Measurements from ENCODE around the gene EXOC3L1. TPM values are rescaled to one million over a fixed set of nuclear protein-coding genes. Genes with fewer than 3 reads are reported as not detected.
A peak's percentile ranks its signal among the peaks of the same experiment; 100 is the strongest.

EXOC3L1 gene
- total RNA-seq, 1 donor from 2014 or later, result 2.5 TPM

DNA sequence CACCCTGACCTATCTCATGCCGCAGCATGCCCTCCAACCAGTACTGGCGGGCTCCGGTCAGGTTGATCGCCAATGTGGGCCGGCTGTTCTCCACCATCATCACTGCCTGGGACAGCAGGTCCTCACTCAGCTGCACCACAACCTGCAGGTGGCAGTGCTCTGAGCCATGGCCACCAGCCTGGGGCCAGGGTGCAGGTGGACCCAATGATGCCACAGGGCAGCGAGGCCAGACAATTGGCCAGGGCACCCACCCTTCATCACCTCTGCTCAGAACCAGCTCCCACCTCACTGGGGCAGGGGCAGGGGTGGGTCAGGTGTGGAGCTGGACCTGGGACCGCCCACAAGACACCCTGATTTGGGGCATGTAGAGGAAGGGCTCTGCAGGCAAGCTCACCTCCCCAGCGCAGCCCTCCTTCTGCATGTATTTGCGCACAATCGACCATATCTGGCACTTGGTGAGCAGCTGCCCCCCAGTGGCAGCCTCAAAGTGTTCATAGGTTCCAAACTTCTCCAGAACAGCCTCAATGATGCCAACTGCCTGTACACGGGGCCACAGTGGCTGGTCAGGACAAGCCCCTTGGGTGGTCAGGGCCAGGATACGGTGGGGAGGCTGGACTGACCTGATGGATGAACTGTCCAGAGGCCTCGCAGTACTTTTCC lies 10.4 kb downstream of the EXOC3L1 start:
- no peak overlapping the region for H3K27ac ChIP-seq
- H3K4me1 ChIP-seq, result peaks cover 55% of the 10 kb centered on the region
- H3K27me3 ChIP-seq, result no peaks in the 10 kb centered on the region
- H3K36me3 ChIP-seq, result no peaks in the 10 kb centered on the region
- no peak overlapping the region for H3K4me3 ChIP-seq
- DNase-seq (ENCODE audit: extremely low spot score in 2 of 2), result no peak
- H3K9me3 ChIP-seq, result no peaks in the 10 kb centered on the region
- intact Hi-C loops (cut with DNase I), result no loop called here
- TF ChIP-seq, protein P1, sequence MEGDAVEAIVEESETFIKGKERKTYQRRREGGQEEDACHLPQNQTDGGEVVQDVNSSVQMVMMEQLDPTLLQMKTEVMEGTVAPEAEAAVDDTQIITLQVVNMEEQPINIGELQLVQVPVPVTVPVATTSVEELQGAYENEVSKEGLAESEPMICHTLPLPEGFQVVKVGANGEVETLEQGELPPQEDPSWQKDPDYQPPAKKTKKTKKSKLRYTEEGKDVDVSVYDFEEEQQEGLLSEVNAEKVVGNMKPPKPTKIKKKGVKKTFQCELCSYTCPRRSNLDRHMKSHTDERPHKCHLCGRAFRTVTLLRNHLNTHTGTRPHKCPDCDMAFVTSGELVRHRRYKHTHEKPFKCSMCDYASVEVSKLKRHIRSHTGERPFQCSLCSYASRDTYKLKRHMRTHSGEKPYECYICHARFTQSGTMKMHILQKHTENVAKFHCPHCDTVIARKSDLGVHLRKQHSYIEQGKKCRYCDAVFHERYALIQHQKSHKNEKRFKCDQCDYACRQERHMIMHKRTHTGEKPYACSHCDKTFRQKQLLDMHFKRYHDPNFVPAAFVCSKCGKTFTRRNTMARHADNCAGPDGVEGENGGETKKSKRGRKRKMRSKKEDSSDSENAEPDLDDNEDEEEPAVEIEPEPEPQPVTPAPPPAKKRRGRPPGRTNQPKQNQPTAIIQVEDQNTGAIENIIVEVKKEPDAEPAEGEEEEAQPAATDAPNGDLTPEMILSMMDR (IDR thresholded peaks at IDR 0.05), result no peak
- TF ChIP-seq POLR2AphosphoS5 (IDR thresholded peaks at IDR 0.05; ENCODE audit: insufficient read depth in 1 of 2, low read depth in 1 of 2) (no peak), POLR2A (IDR thresholded peaks at IDR 0.05) (no peak)

- H3K36me3 ChIP-seq, result no peaks in the 10 kb centered on the region
- H3K4me1 ChIP-seq, result peaks cover 61% of the 10 kb centered on the region
- TF ChIP-seq POLR2A (IDR thresholded peaks at IDR 0.05), result no peak
- peak in 1 of 2 donors; percentile 48 for TF ChIP-seq POLR2AphosphoS5 (IDR thresholded peaks at IDR 0.05; ENCODE audit: insufficient read depth in 1 of 2, low read depth in 1 of 2)
- TF ChIP-seq, protein P1 (IDR thresholded peaks at IDR 0.05), result no peak
- DNase-seq (ENCODE audit: extremely low spot score in 2 of 2), result no peak
- intact Hi-C loops (cut with DNase I), result no loop called here
- H3K27me3 ChIP-seq, result no peaks in the 10 kb centered on the region
- peak overlapping the region; percentile 49 to 58 for H3K4me3 ChIP-seq
- H3K27ac ChIP-seq, result peak overlapping the region; percentile 68
- H3K9me3 ChIP-seq, result no peaks in the 10 kb centered on the region
Measured at GRCh38 chr16:67177743-67178699, 11.9 kb downstream of the EXOC3L1 start.

- Histone ChIP-seq H3K9me3 (no peaks in the 10 kb centered on the region), H3K36me3 (no peaks in the 10 kb centered on the region), H3K4me3 (no peak overlapping the region), H3K27ac (no peak overlapping the region), H3K4me1 (peaks cover 57% of the 10 kb centered on the region), H3K27me3 (no peaks in the 10 kb centered on the region)
- no peak for DNase-seq (ENCODE audit: extremely low spot score in 2 of 2)
- TF ChIP-seq, protein P1 (IDR thresholded peaks at IDR 0.05), result no peak
- TF ChIP-seq POLR2A (IDR thresholded peaks at IDR 0.05) (no peak), POLR2AphosphoS5 (IDR thresholded peaks at IDR 0.05; ENCODE audit: insufficient read depth in 1 of 2, low read depth in 1 of 2) (no peak)
- intact Hi-C loops (cut with DNase I), result no loop called here
Measured at GRCh38 chr16:67176662-67177061, 13.3 kb downstream of the EXOC3L1 start.

DNA sequence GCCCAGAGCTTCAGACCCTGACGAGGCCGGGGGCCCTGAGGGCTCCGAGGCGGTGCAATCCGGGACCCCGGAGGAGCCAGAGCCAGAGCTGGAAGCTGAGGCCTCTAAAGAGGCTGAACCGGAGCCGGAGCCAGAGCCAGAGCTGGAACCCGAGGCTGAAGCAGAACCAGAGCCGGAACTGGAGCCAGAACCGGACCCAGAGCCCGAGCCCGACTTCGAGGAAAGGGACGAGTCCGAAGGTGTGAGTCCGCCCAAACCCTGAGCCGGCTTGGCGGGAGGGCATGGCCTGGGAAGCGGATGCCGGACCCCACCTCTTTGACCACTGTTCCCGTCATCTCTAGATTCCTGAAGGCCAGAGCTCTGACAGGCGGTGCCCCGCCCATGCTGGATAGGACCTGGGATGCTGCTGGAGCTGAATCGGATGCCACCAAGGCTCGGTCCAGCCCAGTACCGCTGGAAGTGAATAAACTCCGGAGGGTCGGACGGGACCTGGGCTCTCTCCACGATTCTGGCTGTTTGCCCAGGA lies 15.2 kb downstream of the EXOC3L1 start:
- TF ChIP-seq POLR2A (IDR thresholded peaks at IDR 0.05) (no peak), POLR2AphosphoS5 (IDR thresholded peaks at IDR 0.05; ENCODE audit: insufficient read depth in 1 of 2, low read depth in 1 of 2) (no peak)
- TF ChIP-seq, protein P1 (IDR thresholded peaks at IDR 0.05), result no peak
- Histone ChIP-seq H3K27ac (peak overlapping the region; percentile 75), H3K4me1 (peaks cover 69% of the 10 kb centered on the region), H3K9me3 (no peaks in the 10 kb centered on the region), H3K36me3 (no peaks in the 10 kb centered on the region), H3K4me3 (peak overlapping the region; percentile 37 to 62), H3K27me3 (no peaks in the 10 kb centered on the region)
- no peak for DNase-seq (ENCODE audit: extremely low spot score in 2 of 2)
- intact Hi-C loops (cut with DNase I), result no loop called here

Data from vagina (tissue), 2 donors.